ENCODE results near the gene PHKA2.

GRCh38 chrX:18887825-18888212 is 96.1 kb downstream of the PHKA2 start:
- TF ChIP-seq CTCF (IDR thresholded peaks at IDR 0.05) (no peak), EP300 (IDR thresholded peaks at IDR 0.05) (no peak), POLR2A (IDR thresholded peaks at IDR 0.05) (no peak)
